GM21515 (cell line): ENCODE measurements around the gene POMT2.
"Not testable (repeated sequence)": the region's sequence is repeated elsewhere in the genome, so short reads cannot be mapped to it uniquely, and the experiment has no call there.

Source experiments
- ATAC-seq: cut with Tn5 transposase; IDR thresholded peaks from one replicate; pipeline ENCODE4 v1.9.1; 2021; ENCODE audit not compliant: unreplicated experiment

POMT2 gene

GRCh38 chr14:77324816-77325745 lies 4.4 kb upstream of the POMT2 start:
- no peak for ATAC-seq

GRCh38 chr14:77324289-77324688 lies 3.6 kb upstream of the POMT2 start:
- ATAC-seq: no peak

GRCh38 chr14:77323571-77323970 lies 2.9 kb upstream of the POMT2 start:
- no peak for ATAC-seq

- ATAC-seq: no peak
These were observed 2.3 kb upstream of the POMT2 start for GRCh38 chr14:77322951-77323350.

GRCh38 chr14:77322250-77322902 lies 1.7 kb upstream of the POMT2 start:
- no peak for ATAC-seq

- no peak for ATAC-seq
These were observed 1.3 kb downstream of the POMT2 start for GRCh38 chr14:77319422-77319821.

- not testable (repeated sequence) for ATAC-seq
These were observed 1.9 kb downstream of the POMT2 start for GRCh38 chr14:77318756-77319155.

GRCh38 chr14:77318006-77318553 lies 2.6 kb downstream of the POMT2 start:
- ATAC-seq: no peak

- ATAC-seq: no peak
These were observed 3.8 kb downstream of the POMT2 start for GRCh38 chr14:77316872-77317301.

- no peak for ATAC-seq
These were observed 4.5 kb downstream of the POMT2 start for GRCh38 chr14:77316195-77316505.

GRCh38 chr14:77314539-77315457 lies 5.9 kb downstream of the POMT2 start:
- ATAC-seq: no peak

GRCh38 chr14:77314043-77314442 lies 6.6 kb downstream of the POMT2 start:
- ATAC-seq: no peak

- ATAC-seq: no peak
These were observed 7.3 kb downstream of the POMT2 start for GRCh38 chr14:77313371-77313770.

GRCh38 chr14:77311217-77311616 lies 9.5 kb downstream of the POMT2 start:
- ATAC-seq: no peak

- no peak for ATAC-seq
These were observed 10.7 kb downstream of the POMT2 start for GRCh38 chr14:77310026-77310425.

GRCh38 chr14:77309131-77309530 lies 11.6 kb downstream of the POMT2 start:
- ATAC-seq: no peak

- ATAC-seq: no peak
These were observed 13.7 kb downstream of the POMT2 start for GRCh38 chr14:77306851-77307496.

GRCh38 chr14:77306416-77306815 lies 14.3 kb downstream of the POMT2 start:
- no peak for ATAC-seq

GRCh38 chr14:77305696-77306095 lies 15.0 kb downstream of the POMT2 start:
- ATAC-seq: no peak

GRCh38 chr14:77303417-77304156 lies 17.1 kb downstream of the POMT2 start:
- ATAC-seq: no peak
